GM12878 (cell line): ENCODE results near the gene HMGB1. TPM values are rescaled to one million over a fixed set of nuclear protein-coding genes. Genes with fewer than 3 reads are reported as not detected.

Experiments
- CHD2 ChIP-seq: IDR thresholded peaks from 2 replicates; pipeline ENCODE4 v1.6.1; 2011; ENCODE audit warnings: low read depth, low read length, improper control_type of control experiment, borderline replicate concordance
- CHD4 ChIP-seq: fragments of 200-600 bp; sonication (generic); IDR thresholded peaks from 2 replicates; pipeline ENCODE4 v1.6.1; 2016; ENCODE audit warnings: mild to moderate bottlenecking
- E2F4 ChIP-seq: IDR thresholded peaks from 2 replicates; pipeline ENCODE4 v1.6.1; 2012; ENCODE audit warnings: low read depth, low read length, improper control_type of control experiment
- FOXM1 ChIP-seq: IDR thresholded peaks from 2 replicates; pipeline ENCODE4 v1.6.1; 2012; ENCODE audit warnings: low read depth, mild to moderate bottlenecking, inconsistent platforms, low read length, moderate library complexity
- IKZF1 ChIP-seq: fragments of 450-650 bp; conservative IDR thresholded peaks from 2 replicates; pipeline ENCODE4 v1.6.1; 2017; ENCODE audit warnings: antibody characterized with exemption, mild to moderate bottlenecking
- MAX ChIP-seq: IDR thresholded peaks from 2 replicates; pipeline ENCODE4 v1.6.1; 2012; ENCODE audit warnings: low read depth, low read length, improper control_type of control experiment
- MTA3 ChIP-seq: IDR thresholded peaks from 2 replicates; pipeline ENCODE4 v1.6.1; 2012; ENCODE audit warnings: low read length, inconsistent platforms, borderline replicate concordance
- MYB ChIP-seq: fragments of 150-350 bp; IDR thresholded peaks from 2 replicates; pipeline ENCODE4 v1.6.1; 2014; ENCODE audit warnings: mild to moderate bottlenecking, low read depth, low read length, borderline replicate concordance
- NFXL1 ChIP-seq: fragments of 450-650 bp; IDR thresholded peaks from 2 replicates; pipeline ENCODE4 v1.6.1; 2017; ENCODE audit warnings: antibody characterized with exemption, mild to moderate bottlenecking, borderline replicate concordance
- NR2F1 ChIP-seq: fragments of 450-650 bp; conservative IDR thresholded peaks from 2 replicates; pipeline ENCODE4 v1.6.1; 2017; ENCODE audit warnings: mild to moderate bottlenecking
- PAX5 ChIP-seq: IDR thresholded peaks from 2 replicates; pipeline ENCODE4 v1.6.1; 2011; ENCODE audit warnings: low read depth, low read length, borderline replicate concordance
- POLR2AphosphoS5 ChIP-seq: IDR thresholded peaks from 2 replicates; pipeline ENCODE4 v1.6.1; 2011; ENCODE audit warnings: mild to moderate bottlenecking, low read length, inconsistent platforms
- SMAD1 ChIP-seq: fragments of 450-650 bp; IDR thresholded peaks from 2 replicates; pipeline ENCODE4 v1.6.1; 2018; ENCODE audit warnings: mild to moderate bottlenecking, low read depth; ENCODE audit not compliant: partially characterized antibody
- SREBF2 ChIP-seq: IDR thresholded peaks from 2 replicates; pipeline ENCODE4 v1.6.1; 2012; ENCODE audit warnings: mild to moderate bottlenecking, low read length
- polyA plus RNA-seq, 11 experiments: library from polyadenylated mRNA; depleted of rRNA in 4 of 11; unstranded in 6 of 11; stranded (reverse) in 5 of 11; fragments of >200 nt; fragmentation: Nextera tagmentation in 4 of 11; fragmentation: Illumina TruSeq in 1 of 11; extraction: Ambion mirVana in 4 of 11; extraction: Trizol in 1 of 11; gene quantifications; 1 replicate in 1 of 11; 2 replicates in 10 of 11; pipeline versions ENCODE4 v1.2.1 to v1.2.3, GENCODE V29; 2011 to 2016; ENCODE audit warnings: inconsistent platforms in 2 of 11, missing spikeins in 2 of 11, low read depth in 1 of 11
- total RNA-seq, 4 experiments: library from RNA; depleted of rRNA in 3 of 4; stranded (reverse); fragments of >200 nt in 3 of 4; fragmentation: Illumina TruSeq in 1 of 4; extraction: Trizol in 1 of 4; gene quantifications; 2 replicates each; pipeline versions ENCODE4 v1.2.1 to v1.2.3, GENCODE V29; 2013 to 2021
- TF ChIP-seq, protein P1 (sequence below), 3 experiments: IDR thresholded peaks in 2 of 3; conservative IDR thresholded peaks in 1 of 3; 2 replicates each; pipeline ENCODE4 v1.5.1; 2011; ENCODE audit warnings: low read depth in 3 of 3, low read length in 3 of 3, mild to moderate bottlenecking in 3 of 3, control low read depth in 2 of 3, moderate library complexity in 2 of 3, inconsistent platforms in 1 of 3, mixed read lengths in 1 of 3; ENCODE audit not compliant: control insufficient read depth in 2 of 3, insufficient read depth in 1 of 3; ENCODE audit errors: extremely low read depth in 1 of 3
- TF ChIP-seq, protein P2 (sequence below): fragments of 450-650 bp; IDR thresholded peaks from 2 replicates; pipeline ENCODE4 v1.6.1; 2016; ENCODE audit warnings: mild to moderate bottlenecking

The HMGB1 gene
- total and polyA plus RNA-seq, 10 of the 15 experiments (the other 5 are each of a cell fraction or from before 2014, with no cell fraction given) = 365 to 2,529 (median 1,396) TPM

GRCh38 chr13:30465593-30466357 is at the start of gene HMGB1 (continued):
- TF ChIP-seq SMAD1 (peak; percentile 45), MTA3 (no peak), CHD2 (peak; percentile 88), FOXM1 (peak; percentile 43; the same call in 1 of the 2 replicates), NR2F1 (peak; percentile 47), MYB (no peak), NFXL1 (0 out of 2 replicates have a peak, but pooled peaks have one; percentile 34), SREBF2 (0 out of 2 replicates have a peak, but pooled peaks have one; percentile 36), E2F4 (peak; percentile 99), POLR2AphosphoS5 (peak; percentile 95), IKZF1 (peak; percentile 68), CHD4 (no peak), MAX (peak; percentile 90), PAX5 (peak; percentile 27; the same call in 1 of the 2 replicates)
- TF ChIP-seq, protein P1, sequence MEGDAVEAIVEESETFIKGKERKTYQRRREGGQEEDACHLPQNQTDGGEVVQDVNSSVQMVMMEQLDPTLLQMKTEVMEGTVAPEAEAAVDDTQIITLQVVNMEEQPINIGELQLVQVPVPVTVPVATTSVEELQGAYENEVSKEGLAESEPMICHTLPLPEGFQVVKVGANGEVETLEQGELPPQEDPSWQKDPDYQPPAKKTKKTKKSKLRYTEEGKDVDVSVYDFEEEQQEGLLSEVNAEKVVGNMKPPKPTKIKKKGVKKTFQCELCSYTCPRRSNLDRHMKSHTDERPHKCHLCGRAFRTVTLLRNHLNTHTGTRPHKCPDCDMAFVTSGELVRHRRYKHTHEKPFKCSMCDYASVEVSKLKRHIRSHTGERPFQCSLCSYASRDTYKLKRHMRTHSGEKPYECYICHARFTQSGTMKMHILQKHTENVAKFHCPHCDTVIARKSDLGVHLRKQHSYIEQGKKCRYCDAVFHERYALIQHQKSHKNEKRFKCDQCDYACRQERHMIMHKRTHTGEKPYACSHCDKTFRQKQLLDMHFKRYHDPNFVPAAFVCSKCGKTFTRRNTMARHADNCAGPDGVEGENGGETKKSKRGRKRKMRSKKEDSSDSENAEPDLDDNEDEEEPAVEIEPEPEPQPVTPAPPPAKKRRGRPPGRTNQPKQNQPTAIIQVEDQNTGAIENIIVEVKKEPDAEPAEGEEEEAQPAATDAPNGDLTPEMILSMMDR (IDR thresholded peaks at IDR 0.05 in 2 of 3, conservative IDR thresholded peaks at IDR 0.05 in 1 of 3; ENCODE audit: control insufficient read depth in 2 of 3, extremely low read depth in 1 of 3, insufficient read depth in 1 of 3, low read depth in 3 of 3, low read length in 3 of 3) = no peak
- TF ChIP-seq, protein P2, sequence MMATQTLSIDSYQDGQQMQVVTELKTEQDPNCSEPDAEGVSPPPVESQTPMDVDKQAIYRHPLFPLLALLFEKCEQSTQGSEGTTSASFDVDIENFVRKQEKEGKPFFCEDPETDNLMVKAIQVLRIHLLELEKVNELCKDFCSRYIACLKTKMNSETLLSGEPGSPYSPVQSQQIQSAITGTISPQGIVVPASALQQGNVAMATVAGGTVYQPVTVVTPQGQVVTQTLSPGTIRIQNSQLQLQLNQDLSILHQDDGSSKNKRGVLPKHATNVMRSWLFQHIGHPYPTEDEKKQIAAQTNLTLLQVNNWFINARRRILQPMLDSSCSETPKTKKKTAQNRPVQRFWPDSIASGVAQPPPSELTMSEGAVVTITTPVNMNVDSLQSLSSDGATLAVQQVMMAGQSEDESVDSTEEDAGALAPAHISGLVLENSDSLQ = peak; percentile 17; the same call in 1 of the 2 replicates
